ENCODE results near the gene LRRC75B. TPM values are rescaled to one million over a fixed set of nuclear protein-coding genes. Genes with fewer than 3 reads are reported as not detected.

The LRRC75B gene
- total and polyA plus RNA-seq, 2 of the 13 experiments (the other 11 are each of a cell fraction or from before 2014, with no cell fraction given): 11.8 to 34.8 TPM

GRCh38 chr22:24555165-24556039 lies 37.5 kb downstream of the LRRC75B start, which contains the start of gene SNRPD3 (continued):
- 0 out of 2 replicates have a peak, but pooled peaks have one; percentile 32 for TF ChIP-seq ZNF281 (CRISPR knock-in tag; IDR thresholded peaks at IDR 0.05; ENCODE audit: borderline replicate concordance)
- TF ChIP-seq ZNF530 (CRISPR knock-in tag; IDR thresholded peaks at IDR 0.05; ENCODE audit: low read depth): no peak
- TF ChIP-seq ZNF546 (CRISPR knock-in tag; conservative IDR thresholded peaks at IDR 0.05): no peak
- TF ChIP-seq ZBTB40 (IDR thresholded peaks at IDR 0.05): peak; percentile 76
- peak; percentile 86 for TF ChIP-seq ZBTB40 (CRISPR knock-in tag; IDR thresholded peaks at IDR 0.05)
- peak; percentile 89 for TF ChIP-seq ZNF335 (CRISPR knock-in tag; IDR thresholded peaks at IDR 0.05)
- TF ChIP-seq TCF7L2 (IDR thresholded peaks at IDR 0.05; ENCODE audit: low read depth, low read length): no peak
- TF ChIP-seq ZNF547 (CRISPR knock-in tag; IDR thresholded peaks at IDR 0.05): peak; percentile 94
- TF ChIP-seq KMT2A (CRISPR knock-in tag; IDR thresholded peaks at IDR 0.05): peak; percentile 93
- peak; percentile 81; the same call in 1 of the 2 replicates for TF ChIP-seq MTA1 (CRISPR knock-in tag; IDR thresholded peaks at IDR 0.05; ENCODE audit: borderline replicate concordance)
- TF ChIP-seq HNRNPH1 (optimal IDR thresholded peaks at IDR 0.05; ENCODE audit: low read depth, low read length): no peak
- TF ChIP-seq ATF6 (CRISPR knock-in tag; conservative IDR thresholded peaks at IDR 0.05): no peak

Data from HepG2 (cell line).